Measurements from ENCODE around the gene PFDN6.

Gene PFDN6

DNA sequence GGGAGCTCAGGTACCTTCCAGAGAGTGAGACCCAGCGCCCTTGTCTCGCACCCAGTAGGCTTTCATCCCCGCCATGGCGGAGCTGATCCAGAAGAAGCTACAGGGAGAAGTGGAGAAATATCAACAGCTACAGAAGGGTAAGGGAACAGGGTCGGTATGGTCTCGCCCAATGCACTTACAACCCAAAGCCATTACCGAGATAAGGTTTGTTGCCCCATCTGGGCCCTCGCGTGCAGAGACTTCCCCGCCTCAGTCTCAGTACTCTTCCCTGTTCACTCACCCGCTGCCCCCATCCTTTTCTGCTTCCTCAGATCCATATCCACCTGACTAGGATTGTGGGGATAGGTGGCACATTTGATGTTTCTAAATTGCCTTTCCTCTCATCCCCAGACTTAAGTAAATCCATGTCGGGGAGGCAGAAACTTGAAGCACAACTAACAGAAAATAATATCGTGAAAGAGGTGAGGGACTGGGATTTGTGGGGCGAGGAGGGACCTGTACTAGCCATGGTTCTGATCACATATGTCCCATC, 449 bp downstream of the PFDN6 start:
- TF ChIP-seq, protein P1, sequence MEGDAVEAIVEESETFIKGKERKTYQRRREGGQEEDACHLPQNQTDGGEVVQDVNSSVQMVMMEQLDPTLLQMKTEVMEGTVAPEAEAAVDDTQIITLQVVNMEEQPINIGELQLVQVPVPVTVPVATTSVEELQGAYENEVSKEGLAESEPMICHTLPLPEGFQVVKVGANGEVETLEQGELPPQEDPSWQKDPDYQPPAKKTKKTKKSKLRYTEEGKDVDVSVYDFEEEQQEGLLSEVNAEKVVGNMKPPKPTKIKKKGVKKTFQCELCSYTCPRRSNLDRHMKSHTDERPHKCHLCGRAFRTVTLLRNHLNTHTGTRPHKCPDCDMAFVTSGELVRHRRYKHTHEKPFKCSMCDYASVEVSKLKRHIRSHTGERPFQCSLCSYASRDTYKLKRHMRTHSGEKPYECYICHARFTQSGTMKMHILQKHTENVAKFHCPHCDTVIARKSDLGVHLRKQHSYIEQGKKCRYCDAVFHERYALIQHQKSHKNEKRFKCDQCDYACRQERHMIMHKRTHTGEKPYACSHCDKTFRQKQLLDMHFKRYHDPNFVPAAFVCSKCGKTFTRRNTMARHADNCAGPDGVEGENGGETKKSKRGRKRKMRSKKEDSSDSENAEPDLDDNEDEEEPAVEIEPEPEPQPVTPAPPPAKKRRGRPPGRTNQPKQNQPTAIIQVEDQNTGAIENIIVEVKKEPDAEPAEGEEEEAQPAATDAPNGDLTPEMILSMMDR (IDR thresholded peaks at IDR 0.05; ENCODE audit: control insufficient read depth, extremely low read depth, insufficient read depth) = no peak
- peak overlapping the region; percentile 100 for H3K4me3 ChIP-seq (ENCODE audit: low read depth, low read length)
- DNase-seq (ENCODE audit: low read depth) = no peak

DNA sequence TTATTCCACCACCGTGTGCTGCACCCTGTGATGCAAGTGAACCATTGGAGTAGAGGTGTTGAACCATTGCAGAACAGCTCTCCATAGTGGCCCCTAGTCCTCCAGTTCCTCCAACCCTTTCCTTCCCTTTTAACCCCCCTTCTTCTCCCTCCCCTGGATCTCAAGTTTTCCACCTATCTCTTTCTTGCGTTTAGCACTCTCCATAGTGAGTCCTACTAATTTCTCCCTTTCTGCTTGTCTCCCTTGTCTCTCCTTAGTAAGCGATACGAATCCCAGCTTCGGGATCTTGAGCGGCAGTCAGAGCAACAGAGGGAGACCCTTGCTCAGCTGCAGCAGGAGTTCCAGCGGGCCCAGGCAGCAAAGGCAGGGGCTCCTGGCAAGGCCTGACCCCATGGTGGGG, 1.1 kb downstream of the PFDN6 start:
- TF ChIP-seq, protein P1 (IDR thresholded peaks at IDR 0.05; ENCODE audit: control insufficient read depth, extremely low read depth, insufficient read depth) = no peak
- H3K4me3 ChIP-seq (ENCODE audit: low read depth, low read length) = peak overlapping the region; percentile 100
- DNase-seq (ENCODE audit: low read depth) = no peak

DNA sequence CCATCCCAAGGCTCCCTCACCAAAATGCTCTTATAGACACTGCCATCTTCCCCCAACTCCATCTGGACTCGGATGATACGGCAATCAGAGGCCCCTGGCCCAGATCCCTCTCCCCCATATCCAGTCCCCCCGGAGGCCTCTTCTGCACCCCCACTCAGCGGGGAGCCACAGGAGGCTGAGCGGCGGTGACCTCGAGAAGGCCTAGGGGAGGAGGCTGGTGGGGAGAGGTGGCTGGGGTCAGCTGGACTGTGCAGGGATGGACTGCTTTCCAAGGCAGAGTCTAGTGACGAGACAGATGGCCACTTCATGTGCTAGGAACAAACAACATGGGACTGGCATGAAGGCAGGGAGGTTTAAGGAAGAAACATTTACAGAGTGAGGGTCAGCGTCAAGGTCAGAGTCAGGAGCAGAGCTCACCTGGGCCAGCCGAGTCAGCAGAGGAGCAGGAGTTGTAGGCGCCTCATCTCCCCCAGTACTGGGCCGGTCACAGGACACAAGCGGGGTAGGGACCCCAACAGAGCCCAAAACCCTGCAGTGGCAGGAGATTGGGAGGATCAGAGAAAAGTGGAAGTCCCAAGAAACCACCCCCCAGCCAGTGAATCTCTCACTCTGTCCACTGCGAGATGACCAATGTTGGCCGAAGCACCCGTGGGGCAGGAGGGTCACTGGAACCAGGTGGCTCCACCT, 3.7 kb downstream of the PFDN6 start:
- no peak for DNase-seq (ENCODE audit: low read depth)
- H3K4me3 ChIP-seq (ENCODE audit: low read depth, low read length) = no peak overlapping the region
- TF ChIP-seq, protein P1 (IDR thresholded peaks at IDR 0.05; ENCODE audit: control insufficient read depth, extremely low read depth, insufficient read depth) = no peak

DNA sequence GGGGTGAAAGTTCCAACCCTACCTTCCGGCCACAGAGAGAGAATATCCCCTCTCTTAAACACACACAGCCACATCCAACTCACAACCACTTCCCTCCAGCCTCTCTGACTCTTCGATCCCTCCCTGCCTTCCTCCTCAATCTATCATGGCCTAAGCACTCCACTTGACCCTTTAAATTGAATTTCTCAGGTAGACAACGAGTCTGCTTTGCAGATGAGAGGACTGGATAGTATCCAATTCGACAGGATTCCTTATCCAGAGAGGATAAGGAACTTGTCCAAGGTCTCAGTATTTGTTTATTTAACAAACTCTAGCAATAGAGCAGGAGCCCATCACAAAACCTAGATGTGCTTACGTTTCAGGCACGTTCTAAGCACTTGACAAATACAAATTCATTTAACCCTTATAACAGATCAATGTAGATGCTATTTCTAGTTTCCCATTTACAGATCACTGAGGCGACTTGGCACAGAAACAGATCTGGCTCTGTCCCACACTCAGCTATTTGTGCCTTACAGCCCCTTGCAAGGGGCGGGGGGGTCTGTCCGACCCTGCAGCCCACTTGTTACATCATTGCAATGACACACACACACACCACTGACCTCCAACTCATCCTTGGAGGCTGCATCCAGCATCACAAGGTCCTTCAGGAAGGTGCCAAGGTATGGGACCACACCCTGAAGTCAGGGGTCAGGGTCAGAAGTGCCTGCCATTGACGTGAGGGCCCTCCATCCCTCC, 4.9 kb downstream of the PFDN6 start:
- no peak overlapping the region for H3K4me3 ChIP-seq (ENCODE audit: low read depth, low read length)
- TF ChIP-seq, protein P1 (IDR thresholded peaks at IDR 0.05; ENCODE audit: control insufficient read depth, extremely low read depth, insufficient read depth) = no peak
- no peak for DNase-seq (ENCODE audit: low read depth)

DNA sequence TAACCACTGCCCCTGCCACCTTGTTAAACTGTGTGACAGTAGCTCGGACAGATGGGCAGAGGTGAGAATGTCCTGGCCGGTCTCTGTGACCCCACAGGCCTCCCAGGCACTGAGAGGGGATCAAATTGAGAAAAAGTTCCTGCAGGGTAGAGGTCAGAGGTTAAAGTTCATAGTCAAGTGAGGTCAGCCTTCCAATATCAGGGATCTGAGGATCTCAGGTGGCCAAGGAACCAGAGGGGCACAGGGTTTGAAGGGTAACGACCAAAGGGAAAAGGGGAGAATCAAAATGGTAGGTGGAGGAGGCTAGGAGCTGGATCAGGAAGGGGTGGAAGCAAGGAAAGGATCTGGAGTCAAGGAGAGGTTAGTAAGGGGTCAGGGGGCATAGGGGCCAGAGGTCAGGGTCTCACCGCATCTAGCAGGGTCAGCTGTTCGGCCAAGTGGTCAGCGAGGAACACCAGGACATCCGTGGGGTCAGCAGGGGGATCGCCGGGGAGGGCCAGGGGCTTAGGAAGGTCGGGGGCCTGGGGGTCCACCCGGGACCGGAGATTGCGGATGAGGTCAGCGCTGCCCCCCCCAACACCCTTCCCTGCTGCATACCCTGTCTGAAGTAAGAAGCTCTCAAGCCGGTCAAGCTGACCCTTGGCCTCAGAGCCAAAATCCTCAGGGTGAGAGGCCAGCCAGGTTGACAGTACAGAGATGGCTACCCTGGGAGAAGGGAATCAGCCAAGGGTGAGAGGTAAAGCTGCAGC, 6.4 kb downstream of the PFDN6 start:
- TF ChIP-seq, protein P1 (IDR thresholded peaks at IDR 0.05; ENCODE audit: control insufficient read depth, extremely low read depth, insufficient read depth) = no peak
- DNase-seq (ENCODE audit: low read depth) = no peak
- H3K4me3 ChIP-seq (ENCODE audit: low read depth, low read length) = no peak overlapping the region

- TF ChIP-seq, protein P1 (IDR thresholded peaks at IDR 0.05; ENCODE audit: control insufficient read depth, extremely low read depth, insufficient read depth) = no peak
- H3K4me3 ChIP-seq (ENCODE audit: low read depth, low read length) = peak overlapping the region; percentile 91
- no peak for DNase-seq (ENCODE audit: low read depth)
These were observed 7.5 kb downstream of the PFDN6 start for GRCh38 chr6:33296797-33297405.
